HL-60 (cell line): ENCODE data around the gene POLDIP3.

Source experiments
- POLR2AphosphoS5 ChIP-seq: IDR thresholded peaks from 2 replicates; pipeline ENCODE4 v1.6.1; 2012; ENCODE audit warnings: low read depth
- SPI1 ChIP-seq: IDR thresholded peaks from 2 replicates; pipeline ENCODE4 v1.6.1; 2012; ENCODE audit warnings: low read depth, mild to moderate bottlenecking, borderline replicate concordance
- TF ChIP-seq, protein P1 (sequence below): IDR thresholded peaks from one replicate; pipeline ENCODE4 v1.5.1; 2011; ENCODE audit warnings: low read length, control low read depth, inconsistent platforms; ENCODE audit not compliant: insufficient read depth
- TF ChIP-seq, protein P2 (sequence below): IDR thresholded peaks from 2 replicates; pipeline ENCODE4 v1.6.1; 2012; ENCODE audit warnings: low read depth; ENCODE audit not compliant: insufficient replicate concordance

DNA sequence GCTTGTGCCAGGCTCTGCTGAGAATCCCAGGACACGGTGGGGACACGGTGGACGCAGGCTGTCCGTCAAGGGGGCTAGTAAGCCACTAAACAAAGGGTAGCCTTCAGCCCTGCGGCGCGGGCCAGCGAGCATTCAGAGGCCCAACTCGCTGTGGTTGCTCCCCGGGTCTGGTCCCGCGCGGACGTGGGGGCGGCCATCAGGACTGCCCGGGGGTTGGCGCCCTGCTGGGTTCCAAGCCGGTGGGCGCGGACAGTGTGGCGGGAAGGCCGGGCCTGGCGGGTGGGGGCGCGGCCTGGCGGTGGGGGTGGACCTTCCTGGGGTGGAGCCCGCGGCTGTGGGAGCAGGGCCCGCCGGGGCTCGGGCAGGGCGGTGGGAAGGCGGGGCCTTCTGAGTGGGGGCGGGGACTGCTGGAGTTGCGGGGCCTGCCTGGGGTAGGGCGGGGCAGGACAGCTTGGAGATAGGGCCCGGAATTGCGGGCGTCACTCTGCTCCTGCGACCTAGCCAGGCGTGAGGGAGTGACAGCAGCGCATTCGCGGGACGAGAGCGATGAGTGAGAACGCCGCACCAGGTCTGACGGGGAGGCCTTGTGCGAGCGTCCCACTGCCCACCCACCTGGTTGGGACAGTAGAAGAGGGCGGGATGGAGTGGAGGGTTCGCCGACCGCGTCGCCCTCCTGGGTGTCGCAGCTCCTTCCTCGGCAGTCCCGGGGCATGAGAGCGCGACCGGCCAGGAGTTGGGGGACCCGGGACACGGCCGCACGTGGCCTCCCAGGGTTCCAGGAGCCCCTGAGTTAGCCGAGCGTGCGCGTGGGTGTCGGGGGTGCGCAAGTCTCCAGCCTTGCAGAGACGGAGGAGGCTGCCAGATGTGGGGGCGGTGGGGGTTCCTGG, 61.0 kb downstream of the POLDIP3 start, which contains the start of gene SERHL2:
- TF ChIP-seq, protein P1, sequence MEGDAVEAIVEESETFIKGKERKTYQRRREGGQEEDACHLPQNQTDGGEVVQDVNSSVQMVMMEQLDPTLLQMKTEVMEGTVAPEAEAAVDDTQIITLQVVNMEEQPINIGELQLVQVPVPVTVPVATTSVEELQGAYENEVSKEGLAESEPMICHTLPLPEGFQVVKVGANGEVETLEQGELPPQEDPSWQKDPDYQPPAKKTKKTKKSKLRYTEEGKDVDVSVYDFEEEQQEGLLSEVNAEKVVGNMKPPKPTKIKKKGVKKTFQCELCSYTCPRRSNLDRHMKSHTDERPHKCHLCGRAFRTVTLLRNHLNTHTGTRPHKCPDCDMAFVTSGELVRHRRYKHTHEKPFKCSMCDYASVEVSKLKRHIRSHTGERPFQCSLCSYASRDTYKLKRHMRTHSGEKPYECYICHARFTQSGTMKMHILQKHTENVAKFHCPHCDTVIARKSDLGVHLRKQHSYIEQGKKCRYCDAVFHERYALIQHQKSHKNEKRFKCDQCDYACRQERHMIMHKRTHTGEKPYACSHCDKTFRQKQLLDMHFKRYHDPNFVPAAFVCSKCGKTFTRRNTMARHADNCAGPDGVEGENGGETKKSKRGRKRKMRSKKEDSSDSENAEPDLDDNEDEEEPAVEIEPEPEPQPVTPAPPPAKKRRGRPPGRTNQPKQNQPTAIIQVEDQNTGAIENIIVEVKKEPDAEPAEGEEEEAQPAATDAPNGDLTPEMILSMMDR: no peak
- TF ChIP-seq, protein P2, sequence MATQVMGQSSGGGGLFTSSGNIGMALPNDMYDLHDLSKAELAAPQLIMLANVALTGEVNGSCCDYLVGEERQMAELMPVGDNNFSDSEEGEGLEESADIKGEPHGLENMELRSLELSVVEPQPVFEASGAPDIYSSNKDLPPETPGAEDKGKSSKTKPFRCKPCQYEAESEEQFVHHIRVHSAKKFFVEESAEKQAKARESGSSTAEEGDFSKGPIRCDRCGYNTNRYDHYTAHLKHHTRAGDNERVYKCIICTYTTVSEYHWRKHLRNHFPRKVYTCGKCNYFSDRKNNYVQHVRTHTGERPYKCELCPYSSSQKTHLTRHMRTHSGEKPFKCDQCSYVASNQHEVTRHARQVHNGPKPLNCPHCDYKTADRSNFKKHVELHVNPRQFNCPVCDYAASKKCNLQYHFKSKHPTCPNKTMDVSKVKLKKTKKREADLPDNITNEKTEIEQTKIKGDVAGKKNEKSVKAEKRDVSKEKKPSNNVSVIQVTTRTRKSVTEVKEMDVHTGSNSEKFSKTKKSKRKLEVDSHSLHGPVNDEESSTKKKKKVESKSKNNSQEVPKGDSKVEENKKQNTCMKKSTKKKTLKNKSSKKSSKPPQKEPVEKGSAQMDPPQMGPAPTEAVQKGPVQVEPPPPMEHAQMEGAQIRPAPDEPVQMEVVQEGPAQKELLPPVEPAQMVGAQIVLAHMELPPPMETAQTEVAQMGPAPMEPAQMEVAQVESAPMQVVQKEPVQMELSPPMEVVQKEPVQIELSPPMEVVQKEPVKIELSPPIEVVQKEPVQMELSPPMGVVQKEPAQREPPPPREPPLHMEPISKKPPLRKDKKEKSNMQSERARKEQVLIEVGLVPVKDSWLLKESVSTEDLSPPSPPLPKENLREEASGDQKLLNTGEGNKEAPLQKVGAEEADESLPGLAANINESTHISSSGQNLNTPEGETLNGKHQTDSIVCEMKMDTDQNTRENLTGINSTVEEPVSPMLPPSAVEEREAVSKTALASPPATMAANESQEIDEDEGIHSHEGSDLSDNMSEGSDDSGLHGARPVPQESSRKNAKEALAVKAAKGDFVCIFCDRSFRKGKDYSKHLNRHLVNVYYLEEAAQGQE: no peak
- TF ChIP-seq SPI1 (no peak), POLR2AphosphoS5 (0 out of 2 replicates have a peak, but pooled peaks have one; percentile 23)
